ENCODE data around the gene IRF4. TPM values are rescaled to one million over a fixed set of nuclear protein-coding genes. Genes with fewer than 3 reads are reported as not detected.

Gene IRF4
- total RNA-seq, 2 experiments from 2014 or later, result 689 to 705 TPM

GRCh38 chr6:357261-357790, 34.2 kb upstream of the IRF4 start:
- no peak for DNase-seq
- H3K27ac Mint-ChIP-seq, result no peak overlapping the region
- peaks cover 6% of the 10 kb centered on the region for H3K4me1 Mint-ChIP-seq (ENCODE audit: low read depth)
- no peak overlapping the region for H3K4me3 Mint-ChIP-seq
- intact Hi-C loops (cut with micrococcal nuclease), result no loop called here
- no peaks in the 10 kb centered on the region for H3K36me3 Mint-ChIP-seq
- H3K9me3 Mint-ChIP-seq, result no peaks in the 10 kb centered on the region
- H3K27me3 Mint-ChIP-seq, result no peaks in the 10 kb centered on the region
- ChIA-PET POLR2A (no interaction called here), CTCF (no interaction called here)

- DNase-seq, result no peak
- H3K9me3 Mint-ChIP-seq, result peaks cover 4% of the 10 kb centered on the region
- H3K4me1 Mint-ChIP-seq (ENCODE audit: low read depth), result peaks cover 6% of the 10 kb centered on the region
- POLR2A ChIA-PET, result no interaction called here
- no peaks in the 10 kb centered on the region for H3K36me3 Mint-ChIP-seq
- intact Hi-C loops (cut with micrococcal nuclease), result no loop called here
- no peak overlapping the region for H3K27ac Mint-ChIP-seq
- no peaks in the 10 kb centered on the region for H3K27me3 Mint-ChIP-seq
- CTCF ChIA-PET, result no interaction called here
- no peak overlapping the region for H3K4me3 Mint-ChIP-seq
These were observed 33.7 kb upstream of the IRF4 start for GRCh38 chr6:357791-358341.

GRCh38 chr6:358432-358831, 33.1 kb upstream of the IRF4 start:
- POLR2A ChIA-PET, result no interaction called here
- H3K27me3 Mint-ChIP-seq, result no peaks in the 10 kb centered on the region
- CTCF ChIA-PET, result no interaction called here

GRCh38 chr6:358847-359246, 32.7 kb upstream of the IRF4 start:
- H3K9me3 Mint-ChIP-seq, result peaks cover 11% of the 10 kb centered on the region
- no peak overlapping the region for H3K27ac Mint-ChIP-seq
- H3K4me3 Mint-ChIP-seq, result no peak overlapping the region
- CTCF ChIA-PET, result no interaction called here
- no peaks in the 10 kb centered on the region for H3K27me3 Mint-ChIP-seq
- DNase-seq, result no peak
- H3K4me1 Mint-ChIP-seq (ENCODE audit: low read depth), result peaks cover 6% of the 10 kb centered on the region
- intact Hi-C loops (cut with micrococcal nuclease), result no loop called here
- no peaks in the 10 kb centered on the region for H3K36me3 Mint-ChIP-seq
- POLR2A ChIA-PET, result no interaction called here

More at GRCh38 chr6:358432-358831, 33.1 kb upstream of the IRF4 start:
- H3K9me3 Mint-ChIP-seq, result peaks cover 7% of the 10 kb centered on the region
- no peak overlapping the region for H3K27ac Mint-ChIP-seq
- intact Hi-C loops (cut with micrococcal nuclease), result no loop called here
- no peaks in the 10 kb centered on the region for H3K36me3 Mint-ChIP-seq
- H3K4me1 Mint-ChIP-seq (ENCODE audit: low read depth), result peaks cover 6% of the 10 kb centered on the region
- no peak for DNase-seq
- no peak overlapping the region for H3K4me3 Mint-ChIP-seq

GRCh38 chr6:359261-360035, 32.1 kb upstream of the IRF4 start:
- Mint-ChIP-seq H3K27ac (no peak overlapping the region), H3K36me3 (no peaks in the 10 kb centered on the region), H3K9me3 (peaks cover 17% of the 10 kb centered on the region), H3K4me3 (no peak overlapping the region), H3K27me3 (no peaks in the 10 kb centered on the region), H3K4me1 (ENCODE audit: low read depth) (peaks cover 6% of the 10 kb centered on the region)
- ChIA-PET CTCF (no interaction called here), POLR2A (no interaction called here)
- no peak for DNase-seq
- intact Hi-C loops (cut with micrococcal nuclease), result no loop called here

- Mint-ChIP-seq H3K4me1 (ENCODE audit: low read depth) (peaks cover 6% of the 10 kb centered on the region), H3K4me3 (no peak overlapping the region), H3K27ac (no peak overlapping the region), H3K9me3 (peaks cover 17% of the 10 kb centered on the region), H3K36me3 (no peaks in the 10 kb centered on the region), H3K27me3 (no peaks in the 10 kb centered on the region)
- intact Hi-C loops (cut with micrococcal nuclease), result no loop called here
- CTCF ChIA-PET, result interaction anchor here (1.2 kb wide), 1 partner anchor 19 kb away, joined by 3 read pairs; no protein-coding TSS in a partner anchor
- POLR2A ChIA-PET, result no interaction called here
- DNase-seq, result no peak
These were observed 31.2 kb upstream of the IRF4 start for GRCh38 chr6:360349-360748.

GRCh38 chr6:360764-361373, 30.7 kb upstream of the IRF4 start:
- Mint-ChIP-seq H3K4me1 (ENCODE audit: low read depth) (peaks cover 6% of the 10 kb centered on the region), H3K27ac (no peak overlapping the region), H3K27me3 (no peaks in the 10 kb centered on the region), H3K36me3 (no peaks in the 10 kb centered on the region), H3K9me3 (peaks cover 17% of the 10 kb centered on the region), H3K4me3 (no peak overlapping the region)
- ChIA-PET POLR2A (no interaction called here), CTCF (interaction anchor here (1.2 kb wide), 1 partner anchor 20 kb away, joined by 3 read pairs; no protein-coding TSS in a partner anchor)
- no peak for DNase-seq
- intact Hi-C loops (cut with micrococcal nuclease), result no loop called here

GRCh38 chr6:361411-362132, 30.0 kb upstream of the IRF4 start:
- Mint-ChIP-seq H3K27me3 (peaks cover 3% of the 10 kb centered on the region), H3K9me3 (peaks cover 17% of the 10 kb centered on the region), H3K36me3 (no peaks in the 10 kb centered on the region), H3K4me3 (no peak overlapping the region), H3K27ac (no peak overlapping the region), H3K4me1 (ENCODE audit: low read depth) (peaks cover 6% of the 10 kb centered on the region)
- DNase-seq, result no peak
- ChIA-PET CTCF (interaction anchor here (1.2 kb wide), 1 partner anchor 20 kb away, joined by 3 read pairs; no protein-coding TSS in a partner anchor), POLR2A (no interaction called here)
- intact Hi-C loops (cut with micrococcal nuclease), result no loop called here

- no peak overlapping the region for H3K27ac Mint-ChIP-seq
- intact Hi-C loops (cut with micrococcal nuclease), result no loop called here
- DNase-seq, result no peak
- ChIA-PET CTCF (no interaction called here), POLR2A (no interaction called here)
- no peaks in the 10 kb centered on the region for H3K4me1 Mint-ChIP-seq (ENCODE audit: low read depth)
- peaks cover 8% of the 10 kb centered on the region for H3K27me3 Mint-ChIP-seq
- no peaks in the 10 kb centered on the region for H3K36me3 Mint-ChIP-seq
- peaks cover 17% of the 10 kb centered on the region for H3K9me3 Mint-ChIP-seq
- H3K4me3 Mint-ChIP-seq, result no peak overlapping the region
These were observed 29.2 kb upstream of the IRF4 start for GRCh38 chr6:362231-362923.

- no peaks in the 10 kb centered on the region for H3K4me1 Mint-ChIP-seq (ENCODE audit: low read depth)
- H3K4me3 Mint-ChIP-seq, result no peak overlapping the region
- H3K27me3 Mint-ChIP-seq, result peaks cover 12% of the 10 kb centered on the region
- intact Hi-C loops (cut with micrococcal nuclease), result no loop called here
- DNase-seq, result no peak
- H3K27ac Mint-ChIP-seq, result no peak overlapping the region
- peaks cover 17% of the 10 kb centered on the region for H3K9me3 Mint-ChIP-seq
- CTCF ChIA-PET, result interaction anchor here (0.7 kb wide), 1 partner anchor 192 kb away, joined by 3 read pairs; no protein-coding TSS in a partner anchor
- POLR2A ChIA-PET, result no interaction called here
- H3K36me3 Mint-ChIP-seq, result no peaks in the 10 kb centered on the region
These were observed 28.7 kb upstream of the IRF4 start for GRCh38 chr6:362924-363249.

- Mint-ChIP-seq H3K4me3 (no peak overlapping the region), H3K27ac (no peak overlapping the region), H3K36me3 (no peaks in the 10 kb centered on the region), H3K4me1 (ENCODE audit: low read depth) (no peaks in the 10 kb centered on the region), H3K9me3 (peaks cover 17% of the 10 kb centered on the region), H3K27me3 (peaks cover 12% of the 10 kb centered on the region)
- ChIA-PET CTCF (interaction anchor here (0.7 kb wide), 1 partner anchor 193 kb away, joined by 3 read pairs; no protein-coding TSS in a partner anchor), POLR2A (no interaction called here)
- intact Hi-C loops (cut with micrococcal nuclease), result no loop called here
- DNase-seq, result no peak
These were observed 28.3 kb upstream of the IRF4 start for GRCh38 chr6:363291-363690.

GRCh38 chr6:363909-364308, 27.6 kb upstream of the IRF4 start:
- intact Hi-C loops (cut with micrococcal nuclease), result no loop called here
- no peak overlapping the region for H3K27ac Mint-ChIP-seq
- POLR2A ChIA-PET, result no interaction called here
- H3K4me1 Mint-ChIP-seq (ENCODE audit: low read depth), result no peaks in the 10 kb centered on the region
- CTCF ChIA-PET, result no interaction called here
- DNase-seq, result no peak
- peaks cover 17% of the 10 kb centered on the region for H3K9me3 Mint-ChIP-seq
- H3K27me3 Mint-ChIP-seq, result peaks cover 12% of the 10 kb centered on the region
- H3K36me3 Mint-ChIP-seq, result no peaks in the 10 kb centered on the region
- H3K4me3 Mint-ChIP-seq, result no peak overlapping the region

All from activated CD4-positive, alpha-beta memory T cell treated with anti-CD3 and anti-CD28 coated beads for 36 hours (primary cell).